ENCODE results near the gene MGAT4B. TPM values are rescaled to one million over a fixed set of nuclear protein-coding genes. Genes with fewer than 3 reads are reported as not detected.

The MGAT4B gene
- total RNA-seq, 4 donors from 2014 or later = 52.7 to 153 (median 91.0) TPM

DNA sequence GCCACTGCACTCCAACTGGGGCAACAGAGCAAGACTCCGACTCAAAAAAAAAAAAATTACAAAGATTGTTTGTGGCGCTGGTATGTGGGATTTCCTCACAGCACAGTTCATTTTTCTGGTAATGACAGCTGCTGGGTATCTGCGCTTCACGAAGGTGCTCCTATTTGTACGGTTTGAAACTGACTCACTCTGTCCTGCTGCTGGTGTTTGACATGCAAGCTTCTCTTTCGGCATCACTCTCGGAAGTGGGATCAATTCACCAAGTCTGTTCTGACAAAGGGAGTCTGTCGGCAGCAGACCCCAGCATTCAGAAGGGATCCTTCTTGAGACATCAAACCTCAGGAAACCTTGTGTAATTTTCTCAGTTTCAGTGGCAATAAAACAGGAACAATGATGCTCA lies 47.7 kb downstream of the MGAT4B start:
- Histone ChIP-seq H3K27me3 (no peaks in the 10 kb centered on the region), H3K36me3 (no peaks in the 10 kb centered on the region), H3K27ac (no peak overlapping the region), H3K4me1 (peaks cover 6 to 63% (median 30%) of the 10 kb centered on the region in 4 donors), H3K9me3 (no peaks in the 10 kb centered on the region), H3K4me3 (no peak overlapping the region)
- 62 to 78% methylated on average over 8 of the region's 8 CpGs for WGBS, 2 donors
- DNase-seq (ENCODE audit: low spot score in 2 of 2) = no peak
- TF ChIP-seq, protein P1, sequence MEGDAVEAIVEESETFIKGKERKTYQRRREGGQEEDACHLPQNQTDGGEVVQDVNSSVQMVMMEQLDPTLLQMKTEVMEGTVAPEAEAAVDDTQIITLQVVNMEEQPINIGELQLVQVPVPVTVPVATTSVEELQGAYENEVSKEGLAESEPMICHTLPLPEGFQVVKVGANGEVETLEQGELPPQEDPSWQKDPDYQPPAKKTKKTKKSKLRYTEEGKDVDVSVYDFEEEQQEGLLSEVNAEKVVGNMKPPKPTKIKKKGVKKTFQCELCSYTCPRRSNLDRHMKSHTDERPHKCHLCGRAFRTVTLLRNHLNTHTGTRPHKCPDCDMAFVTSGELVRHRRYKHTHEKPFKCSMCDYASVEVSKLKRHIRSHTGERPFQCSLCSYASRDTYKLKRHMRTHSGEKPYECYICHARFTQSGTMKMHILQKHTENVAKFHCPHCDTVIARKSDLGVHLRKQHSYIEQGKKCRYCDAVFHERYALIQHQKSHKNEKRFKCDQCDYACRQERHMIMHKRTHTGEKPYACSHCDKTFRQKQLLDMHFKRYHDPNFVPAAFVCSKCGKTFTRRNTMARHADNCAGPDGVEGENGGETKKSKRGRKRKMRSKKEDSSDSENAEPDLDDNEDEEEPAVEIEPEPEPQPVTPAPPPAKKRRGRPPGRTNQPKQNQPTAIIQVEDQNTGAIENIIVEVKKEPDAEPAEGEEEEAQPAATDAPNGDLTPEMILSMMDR (IDR thresholded peaks at IDR 0.05) = no peak
- TF ChIP-seq EP300 (IDR thresholded peaks at IDR 0.05) (no peak), POLR2A (IDR thresholded peaks at IDR 0.05) (no peak)

DNA sequence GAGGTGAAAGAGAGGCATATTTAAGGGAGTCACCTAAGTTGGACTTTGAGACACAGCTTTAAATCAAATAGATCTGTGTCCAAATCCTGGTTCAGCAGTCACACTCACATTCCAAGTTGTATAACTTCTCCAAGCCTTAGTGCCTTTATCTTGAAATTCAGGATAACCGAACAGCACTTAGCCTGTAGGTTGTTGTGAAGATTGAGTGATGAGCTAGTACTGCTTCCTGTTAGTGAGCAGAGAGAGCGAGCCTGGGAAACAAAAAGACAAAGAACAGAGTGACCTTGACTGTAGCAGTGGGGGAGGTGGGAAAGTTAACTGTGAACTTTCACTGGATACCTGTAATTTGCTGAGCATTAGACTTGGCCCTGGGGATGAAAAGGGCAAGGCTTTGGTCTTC lies 51.6 kb downstream of the MGAT4B start:
- no peak overlapping the region for H3K27ac ChIP-seq
- 38 to 49% methylated on average over 2 of the region's 2 CpGs for WGBS, 2 donors

DNA sequence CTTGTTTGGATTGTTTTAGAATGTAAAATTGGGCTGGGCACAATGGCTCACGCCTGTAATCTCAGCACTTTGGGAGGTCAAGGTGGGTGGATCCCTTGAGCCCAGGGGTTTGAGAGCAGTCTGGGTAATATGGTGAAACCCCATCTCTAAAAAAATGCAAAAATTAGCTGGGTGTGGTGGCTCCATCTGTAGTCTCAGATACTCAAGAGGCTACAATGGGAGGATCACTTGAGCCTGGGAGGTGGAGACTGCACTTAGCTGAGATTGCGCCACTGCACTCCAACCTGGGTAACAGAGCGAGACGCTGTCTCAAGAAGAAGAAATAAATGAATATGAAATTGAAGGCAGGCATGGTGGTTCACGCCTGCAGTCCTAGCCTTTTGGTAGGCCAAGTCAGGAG lies 52.7 kb downstream of the MGAT4B start:
- 88 to 95% methylated on average over 5 of the region's 5 CpGs for WGBS, 2 donors
- H3K27ac ChIP-seq = no peak overlapping the region
- TF ChIP-seq, protein P1 (IDR thresholded peaks at IDR 0.05) = no peak
- no peak for TF ChIP-seq EP300 (IDR thresholded peaks at IDR 0.05)
- TF ChIP-seq POLR2A (IDR thresholded peaks at IDR 0.05) = no peak
- DNase-seq (ENCODE audit: low spot score in 2 of 2) = no peak
- no peaks in the 10 kb centered on the region for H3K27me3 ChIP-seq
- H3K4me3 ChIP-seq = no peak overlapping the region
- no peaks in the 10 kb centered on the region for H3K9me3 ChIP-seq
- H3K36me3 ChIP-seq = peaks cover 0 to 5% (median 0%) of the 10 kb centered on the region in 3 donors
- H3K4me1 ChIP-seq = peaks cover 0 to 25% (median 8%) of the 10 kb centered on the region in 4 donors

More for the DNA sequence above, 51.6 kb downstream of the MGAT4B start:
- Histone ChIP-seq H3K27me3 (no peaks in the 10 kb centered on the region), H3K4me3 (no peak overlapping the region), H3K36me3 (peaks cover 0 to 5% (median 0%) of the 10 kb centered on the region in 3 donors), H3K9me3 (no peaks in the 10 kb centered on the region), H3K4me1 (peaks cover 0 to 34% (median 8%) of the 10 kb centered on the region in 4 donors)
- no peak for TF ChIP-seq POLR2A (IDR thresholded peaks at IDR 0.05)
- TF ChIP-seq, protein P1 (IDR thresholded peaks at IDR 0.05) = no peak
- no peak for DNase-seq (ENCODE audit: low spot score in 2 of 2)

DNA sequence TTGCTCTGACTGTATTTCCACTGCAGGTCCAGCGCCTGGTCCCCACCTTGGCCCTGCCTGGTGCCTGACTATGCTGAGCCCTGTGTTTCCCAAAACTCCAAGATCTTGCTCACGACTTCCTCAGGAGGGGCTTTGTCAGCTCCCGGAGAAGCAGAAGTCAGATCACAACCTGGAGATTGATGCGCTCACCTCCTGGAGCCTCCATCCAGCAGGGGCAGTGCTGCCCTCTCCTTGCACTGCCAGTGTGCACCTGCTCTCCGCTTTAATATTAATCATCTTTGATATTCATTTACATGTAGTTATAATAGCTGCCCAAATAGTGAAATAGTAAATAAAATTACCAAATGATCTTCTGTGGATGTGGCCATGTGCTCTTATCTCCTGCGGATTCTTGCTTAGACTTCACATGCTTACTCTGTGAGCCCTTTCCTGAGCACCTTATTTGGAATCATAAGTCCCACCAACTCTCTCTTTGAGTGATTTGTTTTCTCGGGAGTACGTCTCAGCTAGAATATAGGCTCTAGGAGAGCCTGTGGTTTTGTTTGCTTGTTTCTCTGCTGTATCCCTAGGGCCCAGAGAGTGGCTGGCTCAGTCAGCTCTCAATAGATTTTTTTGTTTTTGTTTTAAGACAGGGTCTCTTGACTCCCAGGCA lies 56.7 kb downstream of the MGAT4B start:
- no peaks in the 10 kb centered on the region for H3K9me3 ChIP-seq
- peaks cover 0 to 21% (median 5%) of the 10 kb centered on the region in 4 donors for H3K4me1 ChIP-seq
- H3K36me3 ChIP-seq = peaks cover 0 to 5% (median 0%) of the 10 kb centered on the region in 3 donors
- no peak for DNase-seq (ENCODE audit: low spot score in 2 of 2)
- WGBS, 2 donors = 77 to 78% methylated on average over 8 of the region's 8 CpGs
- H3K27me3 ChIP-seq = no peaks in the 10 kb centered on the region
- TF ChIP-seq, protein P1 (IDR thresholded peaks at IDR 0.05) = no peak
- TF ChIP-seq POLR2A (IDR thresholded peaks at IDR 0.05) = no peak
- no peak for TF ChIP-seq EP300 (IDR thresholded peaks at IDR 0.05)
- H3K4me3 ChIP-seq = no peak overlapping the region
- H3K27ac ChIP-seq = no peak overlapping the region

DNA sequence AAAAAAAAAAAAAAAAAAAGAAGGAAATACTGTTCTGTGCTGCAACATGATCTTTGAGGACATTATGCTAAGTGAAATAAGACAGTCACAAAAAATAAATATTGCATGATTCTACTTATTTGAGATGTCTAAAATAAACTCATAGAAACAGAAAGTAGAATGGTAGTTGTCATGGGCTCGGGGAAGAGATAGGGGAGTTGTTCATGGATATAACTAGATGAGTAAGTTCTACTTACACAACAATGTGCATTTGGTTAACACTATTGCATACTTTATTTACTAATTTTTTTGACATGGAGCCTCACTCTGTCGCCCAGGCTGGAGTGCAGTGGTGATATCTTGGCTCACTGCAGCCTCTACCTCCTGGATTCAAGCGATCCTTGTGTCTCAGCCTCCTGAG lies 58.9 kb downstream of the MGAT4B start:
- no peak overlapping the region for H3K4me3 ChIP-seq
- no peak overlapping the region for H3K27ac ChIP-seq
- no peak for DNase-seq (ENCODE audit: low spot score in 2 of 2)
- peaks cover 0 to 5% (median 0%) of the 10 kb centered on the region in 3 donors for H3K36me3 ChIP-seq
- no peaks in the 10 kb centered on the region for H3K27me3 ChIP-seq
- peaks cover 0 to 9% (median 2%) of the 10 kb centered on the region in 4 donors for H3K4me1 ChIP-seq
- 90 to 91% methylated on average over 3 of the region's 3 CpGs for WGBS, 2 donors
- H3K9me3 ChIP-seq = no peaks in the 10 kb centered on the region
- TF ChIP-seq, protein P1 (IDR thresholded peaks at IDR 0.05) = no peak
- TF ChIP-seq POLR2A (IDR thresholded peaks at IDR 0.05) (no peak), EP300 (IDR thresholded peaks at IDR 0.05) (no peak)

Data from tibial nerve (tissue), 4 donors.